Mammary epithelial cell (primary cell): ENCODE data around the gene ELP1.

ENCODE experiments used
- EZH2 ChIP-seq: IDR thresholded peaks from 2 replicates; pipeline ENCODE4 v1.6.1; 2012; ENCODE audit warnings: low read length, inconsistent platforms, borderline replicate concordance
- TF ChIP-seq, protein P1 (sequence below), 2 donors: IDR thresholded peaks in 1 of 2; conservative IDR thresholded peaks in 1 of 2; 2 replicates each; pipeline ENCODE4 v1.5.1; 2011 to 2012; ENCODE audit warnings: inconsistent platforms in 2 of 2, low read length in 2 of 2, mild to moderate bottlenecking in 2 of 2, control low read depth in 1 of 2, low read depth in 1 of 2; ENCODE audit not compliant: insufficient read depth in 1 of 2; ENCODE audit errors: extremely low read depth in 1 of 2

GRCh38 chr9:108882052-108882888 is 51.7 kb downstream of the ELP1 start:
- TF ChIP-seq, protein P1, sequence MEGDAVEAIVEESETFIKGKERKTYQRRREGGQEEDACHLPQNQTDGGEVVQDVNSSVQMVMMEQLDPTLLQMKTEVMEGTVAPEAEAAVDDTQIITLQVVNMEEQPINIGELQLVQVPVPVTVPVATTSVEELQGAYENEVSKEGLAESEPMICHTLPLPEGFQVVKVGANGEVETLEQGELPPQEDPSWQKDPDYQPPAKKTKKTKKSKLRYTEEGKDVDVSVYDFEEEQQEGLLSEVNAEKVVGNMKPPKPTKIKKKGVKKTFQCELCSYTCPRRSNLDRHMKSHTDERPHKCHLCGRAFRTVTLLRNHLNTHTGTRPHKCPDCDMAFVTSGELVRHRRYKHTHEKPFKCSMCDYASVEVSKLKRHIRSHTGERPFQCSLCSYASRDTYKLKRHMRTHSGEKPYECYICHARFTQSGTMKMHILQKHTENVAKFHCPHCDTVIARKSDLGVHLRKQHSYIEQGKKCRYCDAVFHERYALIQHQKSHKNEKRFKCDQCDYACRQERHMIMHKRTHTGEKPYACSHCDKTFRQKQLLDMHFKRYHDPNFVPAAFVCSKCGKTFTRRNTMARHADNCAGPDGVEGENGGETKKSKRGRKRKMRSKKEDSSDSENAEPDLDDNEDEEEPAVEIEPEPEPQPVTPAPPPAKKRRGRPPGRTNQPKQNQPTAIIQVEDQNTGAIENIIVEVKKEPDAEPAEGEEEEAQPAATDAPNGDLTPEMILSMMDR (conservative IDR thresholded peaks at IDR 0.05 in 1 of 2, IDR thresholded peaks at IDR 0.05 in 1 of 2; ENCODE audit: extremely low read depth in 1 of 2, insufficient read depth in 1 of 2, low read depth in 1 of 2, low read length in 2 of 2), result no peak
- TF ChIP-seq EZH2, result no peak
